ENCODE measurements around the gene FAM229B. TPM values are rescaled to one million over a fixed set of nuclear protein-coding genes. Genes with fewer than 3 reads are reported as not detected.
"Not testable (repeated sequence)": the region's sequence is repeated elsewhere in the genome, so short reads cannot be mapped to it uniquely, and the experiment has no call there.

FAM229B gene
- total RNA-seq, 1 donor from 2014 or later: 25.0 TPM

- DNase-seq (ENCODE audit: low spot score): no peak
These were observed 24.4 kb upstream of the FAM229B start for GRCh38 chr6:112062966-112063365.

GRCh38 chr6:112065426-112065986 is 21.9 kb upstream of the FAM229B start:
- DNase-seq (ENCODE audit: low spot score): no peak

- no peak for DNase-seq (ENCODE audit: low spot score)
These were observed 20.8 kb upstream of the FAM229B start for GRCh38 chr6:112066606-112067005.

GRCh38 chr6:112081569-112081968 is 5.8 kb upstream of the FAM229B start:
- DNase-seq (ENCODE audit: low spot score): no peak

GRCh38 chr6:112085286-112086065 is 1.9 kb upstream of the FAM229B start:
- no peak for DNase-seq (ENCODE audit: low spot score)

GRCh38 chr6:112086744-112087135 is 651 bp upstream of the FAM229B start:
- no peak for DNase-seq (ENCODE audit: low spot score)

- DNase-seq (ENCODE audit: low spot score): no peak
These were observed 525 bp downstream of the FAM229B start for GRCh38 chr6:112087916-112088315.

GRCh38 chr6:112096901-112097300 is 9.5 kb downstream of the FAM229B start:
- DNase-seq (ENCODE audit: low spot score): no peak

GRCh38 chr6:112100561-112100960 is 13.2 kb downstream of the FAM229B start:
- no peak for DNase-seq (ENCODE audit: low spot score)

GRCh38 chr6:112106026-112106425 is 18.6 kb downstream of the FAM229B start:
- not testable (repeated sequence) for DNase-seq (ENCODE audit: low spot score)

- no peak for DNase-seq (ENCODE audit: low spot score)
These were observed 19.2 kb downstream of the FAM229B start for GRCh38 chr6:112106562-112106961.

GRCh38 chr6:112109262-112109661 is 21.9 kb downstream of the FAM229B start:
- DNase-seq (ENCODE audit: low spot score): no peak

- no peak for DNase-seq (ENCODE audit: low spot score)
These were observed 26.0 kb downstream of the FAM229B start for GRCh38 chr6:112113431-112113830.

GRCh38 chr6:112113918-112114317 is 26.5 kb downstream of the FAM229B start:
- DNase-seq (ENCODE audit: low spot score): no peak

GRCh38 chr6:112114577-112115223 is 27.3 kb downstream of the FAM229B start:
- no peak for DNase-seq (ENCODE audit: low spot score)

- no peak for DNase-seq (ENCODE audit: low spot score)
These were observed 28.8 kb downstream of the FAM229B start for GRCh38 chr6:112116221-112116620.

GRCh38 chr6:112117554-112117953 is 30.2 kb downstream of the FAM229B start:
- no peak for DNase-seq (ENCODE audit: low spot score)

GRCh38 chr6:112118034-112118433 is 30.6 kb downstream of the FAM229B start:
- no peak for DNase-seq (ENCODE audit: low spot score)

- no peak for DNase-seq (ENCODE audit: low spot score)
These were observed 35.4 kb downstream of the FAM229B start for GRCh38 chr6:112122756-112123155.

GRCh38 chr6:112123982-112124381 is 36.6 kb downstream of the FAM229B start:
- DNase-seq (ENCODE audit: low spot score): no peak

- DNase-seq (ENCODE audit: low spot score): no peak
These were observed 40.8 kb downstream of the FAM229B start for GRCh38 chr6:112128208-112128607.

GRCh38 chr6:112130878-112131277 is 43.5 kb downstream of the FAM229B start:
- no peak for DNase-seq (ENCODE audit: low spot score)

GRCh38 chr6:112139052-112139451 is 51.7 kb downstream of the FAM229B start:
- no peak for DNase-seq (ENCODE audit: low spot score)

All from mucosa of gallbladder (tissue), 1 donor.